Tibial artery (tissue), 4 donors: ENCODE data around the gene CRB2.

Experiments
- DNase-seq, 2 donors: peaks; one replicate each; pipeline ENCODE4 v3.0.0-alpha.2; 2019
- H3K27ac ChIP-seq, 2 donors: fragments of 200-600 bp; sonication (generic) in 1 of 2; 1 replicate in 1 of 2; 2 replicates in 1 of 2; pipeline ENCODE4 v1.5.1; 2018 to 2019; ENCODE audit warnings: mild to moderate bottlenecking in 1 of 2
- H3K27me3 ChIP-seq, 2 donors: fragments of 200-600 bp; sonication (generic) in 1 of 2; one replicate each; pipeline versions ENCODE4 v1.5.1 to v1.6.0; 2016 to 2019
- H3K36me3 ChIP-seq, 3 donors: fragments of 200-600 bp; sonication (generic) in 2 of 3; one replicate each; pipeline ENCODE4 v1.5.1; 2016 to 2019; ENCODE audit warnings: mild to moderate bottlenecking in 2 of 3
- H3K4me1 ChIP-seq, 4 donors: fragments of 200-600 bp; sonication (generic) in 2 of 4; 1 replicate in 3 of 4; 2 replicates in 1 of 4; pipeline ENCODE4 v1.5.1; 2016 to 2019
- H3K4me3 ChIP-seq, 2 donors: fragments of 200-600 bp; sonication (generic) in 1 of 2; 1 replicate in 1 of 2; 2 replicates in 1 of 2; pipeline ENCODE4 v1.5.1; 2018 to 2019; ENCODE audit warnings: mild to moderate bottlenecking in 2 of 2
- H3K9me3 ChIP-seq, 3 donors: fragments of 200-600 bp; sonication (generic) in 1 of 3; one replicate each; pipeline ENCODE4 v1.5.1; 2016 to 2019
- intact Hi-C: fragments of 100-400 bp; cut with DNase I; formaldehyde crosslinking; loops from one replicate; pipeline ENCODE4 v1.15.0; 2023; ENCODE audit warnings: low total_unique reads
- TF ChIP-seq, protein P1 (sequence below), 2 experiments: fragments of 200-600 bp in 1 of 2; fragments of 450-650 bp in 1 of 2; IDR thresholded peaks; one replicate each; pipeline ENCODE4 v1.5.1; 2017 to 2019; ENCODE audit warnings: antibody characterized with exemption in 2 of 2, mild to moderate bottlenecking in 1 of 2, moderate library complexity in 1 of 2

CRB2 gene

DNA sequence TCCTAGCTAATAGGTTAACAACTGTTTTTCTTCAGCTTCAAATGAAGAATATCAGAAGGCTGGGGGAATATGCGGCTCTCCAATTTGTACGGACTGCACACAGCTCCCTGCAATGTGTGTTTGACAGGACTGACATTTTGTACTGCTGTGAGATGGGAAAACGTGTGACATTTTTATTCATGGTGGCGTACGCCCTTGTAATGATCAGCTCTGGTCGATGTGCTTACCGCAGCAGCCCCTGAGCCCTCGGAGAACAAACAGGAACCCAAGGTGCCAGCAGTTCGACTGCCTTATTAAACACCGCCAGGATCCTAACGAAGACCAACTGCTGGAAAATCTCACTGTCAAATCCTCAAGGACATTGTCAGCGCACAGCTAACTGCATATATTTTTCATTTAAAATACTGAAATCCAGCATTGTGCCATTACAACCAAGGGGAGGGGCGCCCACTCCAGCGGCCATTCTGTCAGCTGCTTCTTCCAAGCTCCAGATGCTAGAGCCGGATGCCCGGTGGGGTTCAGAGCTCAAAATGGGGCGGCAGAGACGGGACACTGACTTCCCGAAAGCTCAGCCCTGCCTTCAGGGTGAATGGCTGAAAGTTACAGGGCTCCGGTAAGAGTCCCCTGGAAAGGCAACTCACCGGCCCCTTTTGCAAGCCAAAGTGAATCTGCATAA is 66.8 kb downstream of the CRB2 start:
- H3K4me3 ChIP-seq = no peak overlapping the region
- H3K36me3 ChIP-seq = peaks cover 19 to 57% (median 43%) of the 10 kb centered on the region in 3 donors
- TF ChIP-seq, protein P1, sequence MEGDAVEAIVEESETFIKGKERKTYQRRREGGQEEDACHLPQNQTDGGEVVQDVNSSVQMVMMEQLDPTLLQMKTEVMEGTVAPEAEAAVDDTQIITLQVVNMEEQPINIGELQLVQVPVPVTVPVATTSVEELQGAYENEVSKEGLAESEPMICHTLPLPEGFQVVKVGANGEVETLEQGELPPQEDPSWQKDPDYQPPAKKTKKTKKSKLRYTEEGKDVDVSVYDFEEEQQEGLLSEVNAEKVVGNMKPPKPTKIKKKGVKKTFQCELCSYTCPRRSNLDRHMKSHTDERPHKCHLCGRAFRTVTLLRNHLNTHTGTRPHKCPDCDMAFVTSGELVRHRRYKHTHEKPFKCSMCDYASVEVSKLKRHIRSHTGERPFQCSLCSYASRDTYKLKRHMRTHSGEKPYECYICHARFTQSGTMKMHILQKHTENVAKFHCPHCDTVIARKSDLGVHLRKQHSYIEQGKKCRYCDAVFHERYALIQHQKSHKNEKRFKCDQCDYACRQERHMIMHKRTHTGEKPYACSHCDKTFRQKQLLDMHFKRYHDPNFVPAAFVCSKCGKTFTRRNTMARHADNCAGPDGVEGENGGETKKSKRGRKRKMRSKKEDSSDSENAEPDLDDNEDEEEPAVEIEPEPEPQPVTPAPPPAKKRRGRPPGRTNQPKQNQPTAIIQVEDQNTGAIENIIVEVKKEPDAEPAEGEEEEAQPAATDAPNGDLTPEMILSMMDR (IDR thresholded peaks at IDR 0.05) = no peak
- H3K27ac ChIP-seq = no peak overlapping the region
- peak in 1 of 2 donors; percentile 29 for DNase-seq
- H3K4me1 ChIP-seq = no peaks in the 10 kb centered on the region
- intact Hi-C loops = no loop called here
- no peaks in the 10 kb centered on the region for H3K9me3 ChIP-seq
- no peaks in the 10 kb centered on the region for H3K27me3 ChIP-seq

DNA sequence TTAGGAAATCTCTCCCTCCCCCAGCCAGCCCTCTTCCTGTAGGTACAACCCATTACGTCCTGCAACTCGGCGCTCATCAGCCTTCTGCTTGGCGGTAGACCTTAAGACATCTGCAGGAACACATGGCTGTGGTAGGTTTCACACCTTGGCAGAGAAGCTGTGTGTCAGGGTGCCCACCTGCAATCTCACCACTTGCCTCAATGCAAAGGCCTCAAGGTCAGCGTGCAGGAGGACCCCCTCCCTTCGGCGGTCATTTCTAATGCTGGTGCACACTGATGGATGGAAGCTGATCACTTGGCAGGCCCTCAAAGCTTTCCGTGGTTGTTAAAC is 67.3 kb downstream of the CRB2 start:
- Histone ChIP-seq H3K36me3 (peaks cover 15 to 54% (median 43%) of the 10 kb centered on the region in 3 donors), H3K27me3 (no peaks in the 10 kb centered on the region), H3K4me1 (no peaks in the 10 kb centered on the region), H3K9me3 (no peaks in the 10 kb centered on the region), H3K4me3 (no peak overlapping the region), H3K27ac (no peak overlapping the region)
- no peak for DNase-seq
- intact Hi-C loops = no loop called here
- TF ChIP-seq, protein P1 (IDR thresholded peaks at IDR 0.05) = no peak

DNA sequence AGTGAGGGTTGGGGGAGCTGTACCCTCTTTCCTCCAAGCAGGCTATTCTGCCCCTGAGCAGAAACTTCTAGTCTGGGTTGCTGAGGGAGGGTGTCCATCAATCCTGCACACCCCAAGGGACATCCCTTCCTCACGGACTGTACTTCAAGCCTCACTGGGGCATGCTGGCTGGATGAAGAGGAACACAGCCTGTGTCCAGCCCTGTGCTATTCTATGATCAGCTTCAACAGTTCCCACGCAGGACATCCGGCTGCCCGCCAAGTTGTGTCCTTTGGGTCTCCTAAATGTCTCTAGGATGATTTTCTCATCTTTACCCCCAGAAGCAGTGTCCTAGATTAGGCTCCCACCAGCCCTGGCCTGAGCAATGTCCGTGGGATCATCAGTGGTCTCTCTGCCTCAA is 68.1 kb downstream of the CRB2 start:
- peak in 1 of 2 donors; percentile 27 for DNase-seq
- no peaks in the 10 kb centered on the region for H3K27me3 ChIP-seq
- H3K4me1 ChIP-seq = no peaks in the 10 kb centered on the region
- intact Hi-C loops = no loop called here
- H3K36me3 ChIP-seq = peaks cover 8 to 49% (median 38%) of the 10 kb centered on the region in 3 donors
- H3K27ac ChIP-seq = no peak overlapping the region
- no peak overlapping the region for H3K4me3 ChIP-seq
- no peaks in the 10 kb centered on the region for H3K9me3 ChIP-seq
- TF ChIP-seq, protein P1 (IDR thresholded peaks at IDR 0.05) = no peak

DNA sequence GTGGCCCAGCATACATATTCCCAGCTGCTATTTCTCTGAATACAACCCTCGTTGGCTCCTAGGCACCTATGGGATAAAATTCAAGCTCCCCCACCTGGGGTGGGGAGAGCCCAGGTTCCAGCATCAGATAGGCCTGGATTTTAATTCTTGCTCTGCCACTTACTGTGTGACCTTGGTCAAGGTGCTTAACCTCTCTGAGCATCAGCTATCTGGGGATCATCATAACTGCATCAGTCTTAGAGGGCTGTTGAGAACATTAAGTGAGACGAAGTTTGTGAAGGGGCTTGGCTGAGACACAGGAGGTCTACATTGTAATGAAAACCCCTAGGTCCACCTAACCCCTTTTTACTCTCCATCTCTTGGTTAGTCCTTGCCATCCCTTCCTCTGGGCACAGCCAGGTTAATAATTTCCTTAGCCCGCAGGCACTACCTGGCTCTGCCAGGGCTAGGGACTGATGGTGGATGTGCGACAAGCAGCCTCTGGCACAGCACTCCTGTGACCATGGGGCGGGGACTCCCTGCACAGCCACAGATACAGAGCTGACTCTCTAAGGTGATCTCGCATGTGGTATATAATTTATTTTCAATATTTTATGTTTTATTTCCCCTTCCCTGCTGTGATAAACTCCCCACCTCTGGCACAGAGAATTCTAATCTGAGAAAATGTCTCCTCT is 68.7 kb downstream of the CRB2 start:
- Histone ChIP-seq H3K4me3 (no peak overlapping the region), H3K36me3 (peaks cover 10 to 45% (median 38%) of the 10 kb centered on the region in 3 donors), H3K27ac (no peak overlapping the region), H3K9me3 (no peaks in the 10 kb centered on the region), H3K4me1 (no peaks in the 10 kb centered on the region), H3K27me3 (no peaks in the 10 kb centered on the region)
- intact Hi-C loops = no loop called here
- TF ChIP-seq, protein P1 (IDR thresholded peaks at IDR 0.05) = no peak
- peak in 1 of 2 donors; percentile 24 for DNase-seq

DNA sequence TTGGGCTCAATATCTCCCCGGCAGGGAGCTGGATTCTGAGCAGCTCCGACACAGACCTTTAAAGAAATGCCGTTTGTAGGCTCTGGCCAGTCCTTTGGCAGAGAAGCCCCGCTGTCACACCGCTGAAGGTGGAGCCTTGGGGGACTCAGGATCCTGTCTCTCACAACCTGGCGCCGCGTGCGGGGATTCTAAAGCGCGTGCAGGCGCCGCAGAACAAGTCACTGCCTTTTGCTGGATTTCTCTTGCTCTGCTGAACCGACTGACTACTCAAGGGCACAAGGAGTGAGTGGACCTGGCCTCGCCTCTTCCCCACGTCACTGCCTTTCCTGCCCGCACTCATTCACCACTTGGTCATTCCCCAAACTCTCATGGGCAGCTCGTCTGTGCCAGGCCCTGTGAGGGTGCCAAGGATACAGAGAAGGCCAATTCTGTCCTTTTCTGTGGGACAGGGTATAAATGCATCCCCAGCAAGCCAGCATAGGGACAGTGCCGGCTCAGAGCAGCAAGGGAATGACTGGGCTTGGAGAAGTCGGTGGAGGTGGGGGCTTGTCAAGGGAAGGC is 69.3 kb downstream of the CRB2 start:
- Histone ChIP-seq H3K4me1 (no peaks in the 10 kb centered on the region), H3K36me3 (peaks cover 5 to 41% (median 32%) of the 10 kb centered on the region in 3 donors), H3K27ac (no peak overlapping the region), H3K4me3 (no peak overlapping the region), H3K27me3 (no peaks in the 10 kb centered on the region), H3K9me3 (no peaks in the 10 kb centered on the region)
- TF ChIP-seq, protein P1 (IDR thresholded peaks at IDR 0.05) = no peak
- intact Hi-C loops = no loop called here
- peak in 1 of 2 donors; percentile 72 for DNase-seq
